Kidney tubule cell (primary cell): Measurements from ENCODE around the gene SLCO3A1.
A peak's percentile ranks its signal among the peaks of the same experiment; 100 is the strongest.

Source experiments
- DNase-seq: peaks from one replicate; pipeline ENCODE4 v3.0.0-alpha.2; 2018; ENCODE audit warnings: low spot score

Gene SLCO3A1

DNA sequence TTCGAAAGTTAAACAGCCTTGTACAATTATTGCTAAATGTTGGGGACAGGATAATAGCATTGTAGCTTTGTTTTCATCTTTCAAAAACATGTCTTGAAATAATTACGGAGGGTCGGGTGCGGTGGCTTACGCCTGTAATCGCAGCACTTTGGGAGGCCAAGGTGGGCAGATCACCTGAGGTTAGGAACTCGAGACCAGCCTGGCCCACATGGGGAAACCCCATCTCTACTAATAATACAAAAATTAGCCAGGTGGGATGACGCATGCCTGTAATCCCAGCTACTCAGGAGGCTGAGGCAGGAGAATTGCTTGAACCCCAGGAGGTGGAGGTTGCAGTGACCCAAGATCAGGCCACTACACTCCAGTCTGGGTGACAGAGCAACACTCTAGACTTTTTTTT, 216.7 kb downstream of the SLCO3A1 start:
- DNase-seq = peak; percentile 32

DNA sequence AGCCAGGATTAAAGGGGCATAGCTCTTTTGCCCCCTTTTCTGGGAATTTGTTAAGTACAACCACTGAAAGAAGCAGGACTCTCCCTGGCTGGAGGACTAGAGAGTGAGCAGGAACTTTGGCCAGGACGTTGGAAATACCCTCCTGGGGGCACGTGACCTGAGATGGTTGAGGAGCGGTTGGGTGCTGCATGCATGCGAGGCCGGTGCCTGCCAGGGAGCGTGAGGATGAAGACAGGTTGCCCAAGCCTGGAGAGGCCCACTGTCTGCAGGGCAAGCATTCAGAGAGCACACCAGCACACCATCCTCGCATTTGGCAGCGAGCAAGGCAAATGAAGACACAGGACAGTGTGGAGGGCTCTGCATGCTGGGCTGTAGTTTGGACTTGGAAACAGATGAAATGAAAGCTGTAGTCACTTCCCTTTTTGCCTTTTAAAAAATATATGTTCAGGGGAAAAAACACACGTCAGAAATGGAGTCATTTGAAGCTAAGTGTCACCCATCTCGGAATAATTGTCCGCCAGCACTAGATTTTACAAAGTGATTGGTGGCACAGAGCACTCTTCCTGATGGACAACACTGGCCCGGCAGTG, 217.6 kb downstream of the SLCO3A1 start:
- DNase-seq = peak; percentile 65

DNA sequence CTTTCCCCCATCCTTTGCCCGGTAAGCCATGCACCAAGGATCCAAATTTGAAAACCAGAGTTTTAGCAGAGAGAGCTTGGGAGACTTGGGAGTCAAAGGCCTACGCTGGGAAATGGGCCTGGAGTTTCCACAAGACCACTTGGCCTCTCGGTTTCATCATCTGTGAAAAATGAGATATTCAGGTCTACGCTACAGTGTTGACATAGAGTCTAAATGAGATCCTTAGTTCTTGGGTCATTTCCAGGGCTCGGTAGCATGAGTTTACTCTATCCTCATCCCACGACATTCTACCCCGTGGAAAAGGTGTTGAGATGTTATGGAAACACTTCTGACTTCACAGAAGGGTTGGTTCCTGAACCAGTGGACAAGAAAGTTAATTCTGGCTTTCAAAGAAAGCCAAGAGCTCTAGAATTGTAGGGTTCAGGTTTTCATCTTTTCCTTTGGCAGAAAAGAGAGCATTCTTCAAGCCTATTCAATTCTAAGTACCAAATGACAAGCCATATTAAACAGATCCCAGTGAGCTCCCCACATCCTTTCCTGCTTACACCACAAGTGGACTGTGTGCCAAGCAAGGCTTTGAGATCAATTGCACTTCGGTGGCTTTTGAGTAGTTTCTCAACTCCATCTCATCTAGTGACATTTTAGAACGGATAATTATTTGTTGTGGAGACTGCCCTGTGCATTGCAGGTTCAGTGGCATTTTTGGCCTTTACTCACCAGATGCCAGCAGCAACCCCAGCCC, 219.7 kb downstream of the SLCO3A1 start:
- DNase-seq = no peak

DNA sequence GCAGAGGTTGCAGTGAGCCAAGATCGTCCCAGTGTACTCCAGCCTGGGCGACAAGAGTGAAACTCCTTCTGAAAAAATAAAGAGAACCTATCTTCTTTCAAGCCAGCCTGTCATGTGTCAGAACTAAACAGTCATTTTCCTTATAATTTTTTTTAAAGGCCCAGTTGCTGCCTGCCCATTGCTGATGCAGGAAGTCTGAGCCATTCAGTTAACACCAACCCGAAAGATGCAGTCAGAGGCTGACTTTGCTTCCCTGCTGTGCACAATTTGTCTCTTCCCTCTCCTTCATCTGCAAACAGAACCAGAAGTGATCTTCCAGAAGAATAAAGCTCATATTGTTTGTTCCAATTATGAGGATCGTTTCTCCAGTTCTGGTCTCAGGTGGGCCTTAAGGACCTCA, 220.6 kb downstream of the SLCO3A1 start:
- DNase-seq = peak; percentile 26

DNA sequence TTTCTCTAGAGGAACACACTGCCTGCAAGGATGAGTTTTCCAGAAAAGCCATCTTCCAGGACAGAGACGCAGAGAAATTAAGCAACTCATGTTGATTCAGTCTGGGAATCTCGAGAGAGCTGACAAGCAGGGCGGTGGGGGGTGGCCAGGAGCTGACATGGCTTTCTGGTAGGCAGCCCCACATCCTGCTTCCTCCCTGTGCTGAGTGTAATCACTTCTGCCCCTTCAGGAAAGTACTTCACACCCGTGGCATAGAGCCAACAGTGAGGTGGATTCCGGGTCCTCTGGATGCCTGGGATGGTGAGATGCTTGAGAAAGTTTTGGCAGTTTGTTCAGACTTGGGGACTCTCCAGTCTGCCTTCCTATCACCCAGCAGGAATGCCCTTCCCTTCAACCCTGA, 221.1 kb downstream of the SLCO3A1 start:
- DNase-seq = peak; percentile 93

DNA sequence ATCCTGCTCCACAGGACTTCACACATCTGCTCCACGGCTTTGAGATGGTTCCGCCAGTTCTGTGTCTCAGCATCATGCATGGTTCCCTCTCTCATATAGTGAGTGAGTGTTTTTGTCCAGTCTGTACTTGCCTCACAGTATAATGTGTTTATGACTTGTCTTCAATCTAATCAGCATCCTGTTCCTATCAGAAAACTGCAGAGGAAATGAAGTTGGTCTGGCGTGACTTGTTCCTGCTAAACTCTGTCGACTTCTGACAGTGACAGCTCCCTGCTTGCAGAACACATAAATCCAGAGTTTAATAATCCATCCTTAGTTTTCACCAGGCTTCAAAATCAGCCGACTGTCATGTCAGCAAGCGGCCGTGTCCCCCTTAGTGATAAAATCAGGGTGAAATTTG, 222.3 kb downstream of the SLCO3A1 start:
- no peak for DNase-seq

DNA sequence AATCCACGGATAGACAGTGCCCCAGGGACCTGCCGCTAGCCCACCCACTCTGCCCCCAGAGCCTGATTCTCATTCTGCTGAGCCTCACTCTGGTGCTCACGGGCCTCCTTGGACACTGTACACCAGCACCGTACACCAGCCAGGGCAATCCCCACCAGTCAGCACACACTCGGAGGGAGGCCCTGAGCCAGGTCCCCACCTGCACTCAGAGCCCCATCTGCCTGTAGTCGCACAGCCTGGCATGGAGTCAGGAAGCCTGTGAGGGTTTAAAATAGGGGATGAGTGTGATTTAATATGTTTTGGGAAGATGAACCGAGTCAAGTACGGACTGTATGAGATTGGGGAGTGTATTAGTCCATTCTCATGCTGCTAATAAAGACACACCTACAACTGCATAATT, 223.0 kb downstream of the SLCO3A1 start:
- no peak for DNase-seq

DNA sequence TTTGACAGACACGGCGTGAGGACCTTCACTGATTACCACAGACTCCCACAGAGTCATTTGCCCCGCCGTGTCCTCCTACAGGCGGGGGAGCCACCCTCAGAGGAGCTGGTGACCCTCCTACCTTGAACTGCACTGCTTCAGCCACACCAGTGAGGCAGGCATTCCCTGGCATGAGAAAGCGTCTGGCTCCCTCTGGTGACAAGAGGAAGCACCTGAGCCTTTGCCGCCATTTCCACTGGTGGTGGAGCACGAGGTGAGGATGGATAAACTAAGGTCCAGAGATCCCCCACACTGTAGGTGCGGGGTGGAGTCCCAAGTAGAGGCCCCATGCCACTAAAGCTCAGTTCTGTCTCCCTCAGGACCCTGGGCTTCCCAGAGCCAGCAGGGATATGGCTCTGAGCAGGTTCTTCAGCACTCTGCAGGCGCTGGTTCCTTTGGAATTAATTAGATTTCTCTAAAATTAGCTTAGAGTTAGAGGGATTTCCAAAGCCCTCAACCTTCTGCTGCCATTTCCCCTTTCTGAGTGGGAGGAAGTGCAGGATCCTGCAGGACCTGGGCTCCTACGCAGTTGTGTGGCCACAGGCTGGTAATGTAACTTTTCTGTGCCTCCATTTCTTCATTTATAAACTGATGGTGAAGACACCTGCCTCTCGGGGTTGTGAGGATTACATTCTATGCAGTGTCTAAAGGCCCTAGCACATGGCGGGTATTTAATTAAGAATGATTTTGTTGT, 224.0 kb downstream of the SLCO3A1 start:
- DNase-seq = peak; percentile 77

DNA sequence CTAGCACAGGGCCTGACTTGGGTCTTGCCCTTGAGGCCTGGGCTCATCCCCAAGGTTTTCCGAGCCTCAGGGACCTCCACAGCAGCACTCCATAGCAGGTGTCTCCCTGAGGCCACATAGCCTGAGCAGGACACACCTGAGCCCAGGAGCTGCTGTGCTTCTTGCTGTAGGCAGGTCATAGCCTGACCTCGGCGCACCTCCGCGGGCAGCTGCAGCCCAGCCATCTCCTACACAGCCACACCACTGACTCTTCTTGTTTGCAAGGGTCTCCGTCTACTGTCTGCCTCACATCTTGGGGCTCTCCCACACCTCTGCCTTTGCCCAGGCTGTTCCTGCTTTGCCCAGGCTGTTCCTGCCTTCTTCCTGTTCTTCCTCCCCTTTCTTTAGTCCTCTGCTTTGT, 224.8 kb downstream of the SLCO3A1 start:
- no peak for DNase-seq

DNA sequence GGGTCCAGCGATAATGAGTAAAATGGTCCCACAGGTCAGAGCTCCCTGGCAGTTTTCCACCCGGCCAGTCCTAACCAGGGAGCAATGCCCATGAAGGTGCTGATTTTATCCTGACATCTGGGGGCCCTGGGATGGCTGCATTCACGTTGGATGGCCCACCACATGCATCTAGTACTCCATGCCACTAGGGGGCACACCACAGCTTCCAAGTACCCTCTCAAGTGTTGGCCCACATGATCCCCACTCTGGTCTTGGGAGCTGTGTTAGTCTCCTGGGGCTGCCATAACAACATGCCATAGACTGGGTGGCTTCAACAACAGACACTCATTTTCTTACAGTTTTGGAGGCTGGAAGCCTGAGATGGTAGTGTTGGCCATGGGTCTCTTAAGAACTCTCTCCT, 225.5 kb downstream of the SLCO3A1 start:
- DNase-seq = peak; percentile 26

DNA sequence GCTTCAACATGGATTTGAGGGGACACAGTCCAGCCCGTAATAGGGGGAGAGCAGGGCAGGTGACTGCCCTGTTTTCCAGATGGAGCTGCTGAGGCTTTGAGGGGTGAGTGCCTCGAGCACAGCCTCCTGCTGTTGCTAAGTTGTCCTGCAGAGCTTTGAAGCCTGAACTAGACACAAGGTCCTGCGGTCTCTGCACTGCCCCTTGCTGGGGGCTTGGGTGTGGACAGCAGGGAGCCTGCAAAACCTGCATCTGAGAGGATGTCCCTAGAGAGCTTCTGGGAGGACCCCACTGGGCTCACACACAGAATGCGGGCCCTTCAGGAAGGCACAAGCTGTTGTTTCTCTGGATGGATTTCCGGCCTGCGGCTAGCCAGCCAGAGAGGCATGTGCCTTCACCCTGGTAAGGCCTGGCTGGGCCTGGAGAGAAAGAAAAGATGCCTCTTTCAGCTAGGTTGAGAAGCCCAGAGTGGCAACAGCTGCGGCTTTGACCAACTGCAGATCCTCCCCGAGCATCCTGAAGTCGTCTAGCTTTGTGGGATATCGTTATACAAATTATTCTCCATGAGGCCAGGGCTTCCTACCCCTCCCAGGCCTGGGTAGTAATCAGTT, 226.2 kb downstream of the SLCO3A1 start:
- DNase-seq = no peak

DNA sequence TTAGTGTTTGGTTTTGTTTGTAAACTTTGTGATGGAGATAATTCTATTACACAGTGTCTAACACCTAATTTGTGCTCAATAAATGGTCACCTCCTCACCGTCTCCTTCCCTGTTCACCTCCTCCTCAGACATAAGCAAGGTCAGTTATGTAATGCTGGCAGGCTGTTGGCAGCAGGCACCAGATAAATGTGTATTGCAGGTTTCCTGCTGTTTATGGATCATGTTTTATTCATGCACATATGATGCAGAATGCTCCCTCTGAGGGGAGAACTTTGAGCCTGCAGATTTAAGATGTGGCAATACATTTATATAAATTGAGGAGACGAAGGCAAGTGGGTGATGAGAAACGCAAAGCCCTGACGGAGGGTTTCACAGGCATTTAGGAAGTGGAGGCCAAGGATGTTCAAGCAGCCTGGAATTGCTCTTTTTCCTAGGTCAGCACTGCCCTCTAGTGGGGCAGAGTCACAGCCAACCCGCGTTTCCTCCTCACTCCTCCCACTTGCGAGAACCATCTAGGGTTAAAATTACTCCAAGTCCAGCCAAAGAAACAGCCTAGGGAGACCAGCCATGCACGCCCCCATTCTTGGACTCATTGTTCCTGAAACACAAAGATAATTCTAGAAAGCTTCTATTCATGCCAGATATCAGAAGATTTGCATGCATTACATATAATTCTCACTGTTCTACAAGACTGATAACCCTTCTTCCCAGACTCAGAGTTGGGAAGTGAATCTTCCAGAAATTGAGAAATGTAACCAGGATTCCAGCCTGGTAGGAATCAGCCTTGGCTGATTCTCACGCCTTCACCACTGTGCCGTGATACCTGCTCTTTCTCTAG, 228.7 kb downstream of the SLCO3A1 start:
- peak; percentile 70 for DNase-seq

DNA sequence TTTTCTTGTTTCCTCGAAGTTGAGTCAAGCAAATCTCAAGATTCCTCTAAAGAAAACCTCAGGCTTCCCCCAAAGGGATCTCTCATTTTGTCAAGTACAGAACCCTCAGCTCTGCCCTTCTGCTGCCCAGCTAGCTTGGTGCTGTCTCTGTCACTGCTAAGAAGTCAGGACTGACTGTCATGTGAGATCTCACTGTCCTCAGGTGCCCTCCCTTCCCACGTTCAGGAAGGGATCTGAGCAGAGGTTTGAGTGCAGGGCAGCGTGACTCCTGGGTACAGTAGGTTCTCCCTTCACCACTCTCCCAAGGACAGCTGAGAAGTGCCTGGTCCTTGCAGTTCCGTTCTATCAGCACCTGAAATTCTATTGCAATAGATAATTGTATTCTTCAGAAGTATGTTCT, 229.7 kb downstream of the SLCO3A1 start:
- no peak for DNase-seq

DNA sequence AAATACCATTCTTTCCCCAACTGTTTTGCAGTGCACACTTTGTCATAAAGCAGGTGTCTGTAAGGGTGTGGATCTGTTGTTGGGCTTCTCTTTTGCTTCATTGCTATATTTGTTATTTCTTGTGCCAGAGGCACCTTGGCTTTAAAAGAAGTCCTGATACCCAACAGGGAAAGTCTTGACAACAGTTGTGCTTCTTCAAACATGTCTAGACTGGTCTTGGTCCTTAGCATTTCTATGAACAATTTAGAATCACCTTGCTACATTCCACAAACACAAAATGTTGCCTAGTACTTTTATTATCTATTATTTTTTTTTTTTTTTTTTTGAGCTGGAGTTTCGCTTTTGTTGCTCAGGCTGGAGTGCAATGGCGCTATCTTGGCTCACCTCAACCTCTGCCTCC, 233.7 kb downstream of the SLCO3A1 start:
- DNase-seq = no peak

DNA sequence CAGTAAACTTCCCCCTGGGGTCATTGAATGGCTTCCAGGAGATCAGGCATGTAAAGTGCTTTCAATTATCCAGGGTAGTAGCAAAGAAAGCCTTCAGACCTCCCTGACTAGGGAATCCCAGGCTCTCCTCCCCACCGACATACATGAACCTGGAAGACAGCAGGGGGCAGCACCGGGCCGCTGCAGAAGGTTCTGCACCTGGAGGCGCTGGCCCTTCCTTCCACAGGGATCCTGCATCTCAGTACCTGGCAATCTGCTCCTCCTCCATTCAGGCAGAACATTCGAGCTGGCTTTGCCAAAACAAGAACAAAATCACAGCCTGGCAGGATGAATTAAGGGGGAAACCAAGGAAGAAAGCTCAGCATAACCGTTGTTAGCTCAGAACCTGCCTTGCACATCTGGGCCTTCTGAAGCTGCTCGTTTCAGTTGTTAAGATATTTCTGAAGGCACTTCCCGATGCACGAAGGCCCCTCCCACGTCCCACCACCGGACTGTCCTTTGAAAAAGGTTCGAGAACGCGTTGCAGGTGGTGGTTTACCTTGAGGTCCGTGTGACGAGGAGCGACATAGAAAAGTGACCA, 237.7 kb downstream of the SLCO3A1 start:
- peak; percentile 60 for DNase-seq

DNA sequence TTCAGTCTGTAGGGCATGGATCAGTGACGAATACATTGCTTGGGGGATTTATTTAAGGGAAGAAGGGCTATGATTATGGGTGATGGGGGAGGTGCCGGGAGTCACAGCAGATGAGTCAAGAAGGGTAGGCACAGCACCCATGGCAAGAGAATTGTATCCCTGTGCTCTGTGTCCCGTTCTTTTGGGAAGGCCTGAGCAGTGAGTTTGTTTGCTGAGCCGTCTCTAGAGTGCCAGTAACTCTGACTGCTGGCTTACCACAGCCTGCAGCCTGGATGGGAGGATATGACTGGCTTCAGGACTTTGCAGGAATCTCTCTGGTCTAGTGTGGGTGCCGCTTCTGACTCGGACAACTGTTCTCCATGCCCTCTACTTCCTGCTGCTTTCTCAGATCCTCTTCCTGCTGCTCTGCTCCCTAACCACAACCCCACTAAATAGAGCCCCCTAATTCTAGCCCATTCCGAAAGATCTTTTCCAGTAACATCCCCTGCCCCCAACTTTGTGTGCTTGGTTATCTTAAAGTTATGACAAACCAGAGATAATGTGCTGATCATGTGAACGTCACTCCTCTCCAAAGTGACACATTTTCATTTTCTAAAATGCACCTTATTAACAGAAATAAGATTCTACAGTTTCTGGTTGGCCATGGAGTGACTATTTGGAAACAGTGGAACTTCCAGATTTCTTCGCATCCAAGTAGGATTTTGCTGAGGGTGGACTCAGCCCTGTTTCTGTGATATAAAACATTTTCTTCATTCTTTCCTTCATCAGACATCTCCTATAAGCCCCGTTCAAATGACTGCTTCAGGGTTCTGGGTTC, 239.0 kb downstream of the SLCO3A1 start:
- DNase-seq = peak; percentile 41

DNA sequence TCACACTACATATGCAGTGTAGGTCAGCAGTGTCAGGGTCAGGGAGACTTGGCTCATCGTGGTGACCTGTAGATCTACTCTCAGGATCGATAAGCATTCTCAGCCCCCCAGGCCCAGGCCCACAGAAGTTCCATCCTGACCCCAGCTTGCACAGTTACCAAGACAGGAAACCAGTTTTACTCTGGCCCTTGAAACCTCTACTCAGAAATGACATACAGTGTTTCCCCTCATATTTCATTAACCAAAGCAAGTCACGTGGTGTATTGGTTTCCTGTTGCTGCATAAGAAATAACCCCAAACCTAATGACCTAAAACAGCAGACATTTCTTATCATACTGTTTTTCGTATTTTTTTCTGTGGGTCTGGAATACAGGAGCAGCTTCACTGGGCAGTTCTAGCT, 242.2 kb downstream of the SLCO3A1 start:
- no peak for DNase-seq

DNA sequence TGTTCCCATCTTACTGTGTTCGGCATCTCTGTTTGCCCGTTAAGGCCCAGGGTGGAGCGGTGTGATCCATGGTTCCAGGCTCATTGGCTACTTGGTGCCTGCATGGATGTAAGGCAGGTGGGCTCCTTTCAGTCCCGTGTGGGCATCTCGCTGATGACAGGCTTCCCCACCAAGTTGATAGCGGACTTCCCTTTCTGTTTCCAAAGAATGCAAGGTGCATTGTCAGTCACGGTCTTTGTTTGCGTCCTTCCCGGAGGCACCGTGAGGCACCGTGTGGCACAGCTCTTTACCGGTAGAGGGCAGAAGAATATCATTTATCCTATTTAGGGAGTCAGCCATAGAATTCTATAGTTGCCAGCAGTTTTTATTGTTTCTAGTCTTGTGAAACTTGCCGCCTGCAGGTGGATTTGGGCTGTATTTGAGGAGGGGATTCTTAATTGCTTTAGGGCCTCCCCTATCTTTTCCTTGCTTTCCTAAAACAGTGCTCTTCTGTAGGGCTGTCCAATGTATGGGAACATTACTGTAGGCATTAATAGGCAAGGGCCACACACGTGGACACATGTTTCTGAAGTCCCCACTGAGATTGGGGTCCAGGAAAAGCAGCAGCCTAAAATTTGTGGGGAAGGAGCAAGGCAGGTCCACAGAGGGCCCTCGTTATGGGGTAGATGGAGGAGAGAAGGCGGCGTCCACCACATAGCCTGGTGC, 244.1 kb downstream of the SLCO3A1 start:
- DNase-seq = peak; percentile 62

DNA sequence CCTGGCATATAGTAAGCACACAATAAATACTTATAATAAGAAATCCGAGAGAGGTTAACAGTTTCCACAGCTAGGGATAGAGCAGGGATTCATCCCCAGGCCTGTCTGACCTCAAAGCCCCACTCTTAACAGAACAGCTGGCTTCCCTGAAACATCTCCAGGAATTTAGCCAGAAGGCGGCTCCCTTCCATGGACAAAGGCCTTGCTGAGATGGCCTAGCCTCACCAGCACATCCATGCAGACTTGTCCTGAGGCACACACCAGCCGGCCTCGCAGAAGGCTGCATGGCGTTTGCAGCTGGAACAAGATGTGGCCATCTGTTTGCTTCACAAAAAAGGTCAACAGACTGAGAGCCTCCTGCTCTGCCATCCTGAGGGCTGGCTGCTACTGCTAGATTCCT, 245.4 kb downstream of the SLCO3A1 start:
- no peak for DNase-seq

DNA sequence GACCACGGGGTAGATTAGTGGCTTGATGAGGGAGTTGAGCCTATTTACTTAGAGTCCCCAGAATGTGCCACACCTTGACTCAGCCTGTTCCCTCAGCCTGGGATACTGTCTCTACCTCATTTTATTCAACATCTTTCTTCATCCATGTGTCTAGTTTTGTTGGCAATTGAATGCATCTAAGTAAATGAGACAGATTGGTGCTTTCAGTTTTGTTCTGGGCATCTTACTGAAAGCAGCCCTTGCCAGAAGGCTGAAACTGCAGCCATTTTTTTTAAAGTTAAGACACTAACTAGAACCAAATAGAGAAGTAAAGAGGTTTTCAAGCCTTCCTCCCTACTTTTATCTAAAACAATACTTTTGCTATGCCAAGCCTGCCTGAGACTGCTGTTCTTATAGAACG, 246.8 kb downstream of the SLCO3A1 start:
- no peak for DNase-seq
